Stimulated activated CD4-positive, alpha-beta T cell treated with anti-CD3 and anti-CD28 coated beads, Interleukin-15, amount 100 ng/mL, for 24 hours (primary cell): Measurements from ENCODE around the gene PSMD13.

Experiments used
- DNase-seq: peaks from one replicate; pipeline ENCODE4 v3.0.0-alpha.2; 2020

Gene PSMD13

DNA sequence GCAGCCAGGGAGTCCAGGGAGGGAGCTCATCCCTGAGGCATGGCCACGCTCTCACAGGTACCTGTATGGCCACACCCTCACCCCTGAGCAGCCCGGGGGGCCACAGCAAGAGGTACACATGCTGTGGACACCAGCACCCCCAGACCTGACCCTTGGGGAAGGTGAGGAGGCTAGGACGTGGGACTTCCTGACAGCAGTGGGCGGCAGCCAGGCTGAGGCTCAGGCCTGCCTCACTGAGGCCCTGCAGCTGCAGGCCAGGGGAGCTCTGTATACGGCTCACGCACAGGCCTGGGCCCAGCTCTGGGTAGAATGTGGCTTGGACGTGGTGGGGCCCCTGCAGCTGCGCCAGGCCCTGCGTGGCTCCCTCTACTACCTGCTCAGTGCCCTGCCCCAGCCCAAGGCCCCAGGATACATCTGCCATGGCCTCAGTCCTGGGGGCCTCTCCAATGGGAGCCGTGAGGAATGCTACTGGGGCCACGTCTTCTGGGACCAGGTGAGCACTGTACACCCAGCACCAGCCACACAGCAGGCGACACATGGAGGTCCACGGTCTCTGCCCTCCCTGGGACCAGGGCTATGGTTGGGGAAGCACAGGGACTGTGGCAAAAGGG, 54.0 kb downstream of the PSMD13 start:
- DNase-seq: no peak

DNA sequence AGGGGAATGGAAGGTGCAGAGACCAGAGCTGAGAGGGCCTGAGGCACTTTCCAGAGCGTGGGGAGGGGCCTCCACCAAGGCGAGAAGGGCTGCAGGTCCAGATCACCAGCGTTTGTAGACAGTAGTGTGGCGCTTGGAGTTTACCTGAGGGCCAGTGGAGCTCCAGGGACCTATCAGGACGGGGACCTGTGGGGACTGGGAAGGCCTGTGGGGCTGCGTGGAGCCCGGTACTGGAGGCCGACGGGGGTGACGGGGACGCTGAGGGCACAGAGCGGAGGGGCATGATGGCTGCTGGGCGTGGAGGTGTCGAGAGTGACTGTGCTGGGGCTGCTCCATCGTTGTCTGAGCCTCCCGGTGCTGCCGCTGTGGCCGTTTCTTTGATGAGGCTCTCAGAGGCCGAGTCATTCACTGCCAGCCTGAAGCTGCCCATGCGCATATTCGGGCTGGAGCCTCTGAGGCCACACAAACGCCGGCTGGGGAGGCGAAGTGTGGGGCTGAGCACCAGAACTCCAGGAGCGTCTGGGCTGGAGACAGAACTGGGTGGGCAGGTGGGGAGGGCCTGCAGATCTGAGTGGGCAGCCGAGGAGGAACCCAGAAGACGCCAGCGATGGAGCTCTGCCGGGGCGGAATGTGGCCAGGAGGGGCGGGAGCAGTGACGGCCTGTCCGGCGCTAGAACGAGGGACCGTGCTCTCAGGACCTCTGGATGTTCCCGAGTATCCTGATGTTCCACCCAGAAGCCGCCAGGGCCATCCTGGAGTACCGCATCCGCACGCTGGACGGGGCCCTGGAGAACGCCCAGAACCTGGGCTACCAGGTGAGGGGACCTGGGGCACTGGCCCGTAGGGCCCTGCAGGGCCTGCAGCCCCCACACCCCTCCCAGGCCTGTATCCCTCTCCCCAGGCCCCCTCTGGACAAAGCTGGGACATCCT, 54.8 kb downstream of the PSMD13 start:
- DNase-seq: no peak

DNA sequence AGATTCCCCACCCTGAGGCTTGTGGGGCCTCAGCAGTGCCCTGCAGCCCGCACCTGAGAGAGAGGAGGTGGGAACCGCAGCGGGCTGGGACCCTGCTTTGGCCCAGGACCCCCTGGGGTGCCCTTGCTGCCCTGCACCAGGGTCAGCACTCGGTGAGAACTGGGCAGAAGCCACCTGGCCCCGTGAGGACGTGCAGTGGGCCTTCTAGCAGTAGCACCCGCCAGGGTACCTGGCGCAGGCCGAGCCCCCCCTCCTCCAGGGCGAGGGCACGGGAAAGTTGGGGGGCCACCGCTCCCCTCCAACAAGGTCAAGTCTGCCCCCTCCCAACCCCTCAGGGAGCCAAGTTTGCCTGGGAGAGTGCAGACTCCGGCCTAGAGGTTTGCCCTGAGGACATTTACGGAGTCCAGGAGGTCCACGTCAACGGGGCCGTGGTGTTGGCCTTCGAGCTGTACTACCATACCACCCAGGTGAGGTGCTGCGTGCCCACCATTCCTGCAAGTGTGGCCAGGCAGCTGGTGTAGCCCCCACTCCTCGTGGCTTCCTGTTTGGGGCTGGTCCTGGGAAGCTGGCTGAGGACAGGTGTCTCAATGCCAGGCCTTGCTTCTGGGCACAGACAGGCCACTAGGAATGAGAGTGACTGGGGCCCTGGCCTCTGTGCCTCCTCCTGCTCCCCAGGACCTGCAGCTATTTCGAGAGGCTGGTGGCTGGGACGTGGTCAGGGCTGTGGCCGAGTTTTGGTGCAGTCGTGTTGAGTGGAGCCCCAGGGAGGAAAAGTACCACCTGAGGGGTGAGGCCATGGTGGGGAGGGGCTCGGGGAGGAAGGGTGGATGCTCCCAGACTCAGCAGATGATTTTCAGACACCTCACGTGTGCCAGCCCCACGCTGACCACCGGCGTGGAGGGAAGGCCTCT, 55.7 kb downstream of the PSMD13 start:
- no peak for DNase-seq

DNA sequence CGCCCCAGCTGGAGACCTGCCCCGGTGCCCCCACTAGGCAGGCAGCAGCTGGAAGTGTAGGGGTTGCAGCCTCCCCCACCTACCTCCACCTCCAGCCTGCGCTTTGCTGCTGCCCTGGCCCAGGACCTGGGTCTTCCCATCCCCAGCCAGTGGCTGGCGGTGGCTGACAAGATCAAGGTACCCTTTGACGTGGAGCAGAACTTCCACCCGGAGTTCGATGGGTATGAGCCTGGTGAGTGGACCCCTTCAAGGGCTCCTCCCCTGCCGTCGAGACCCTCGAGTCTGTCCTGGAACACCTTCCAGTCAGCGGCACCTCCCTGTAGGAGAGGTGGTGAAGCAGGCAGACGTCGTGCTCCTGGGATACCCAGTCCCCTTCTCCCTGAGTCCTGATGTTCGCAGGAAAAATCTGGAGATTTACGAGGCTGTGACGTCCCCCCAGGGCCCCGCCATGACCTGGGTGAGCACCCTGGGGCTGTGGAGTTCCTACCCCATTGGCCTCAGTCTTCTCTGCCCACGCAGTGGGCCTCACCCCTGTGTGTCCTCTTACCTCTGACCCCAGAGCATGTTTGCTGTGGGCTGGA, 56.6 kb downstream of the PSMD13 start:
- DNase-seq: no peak

DNA sequence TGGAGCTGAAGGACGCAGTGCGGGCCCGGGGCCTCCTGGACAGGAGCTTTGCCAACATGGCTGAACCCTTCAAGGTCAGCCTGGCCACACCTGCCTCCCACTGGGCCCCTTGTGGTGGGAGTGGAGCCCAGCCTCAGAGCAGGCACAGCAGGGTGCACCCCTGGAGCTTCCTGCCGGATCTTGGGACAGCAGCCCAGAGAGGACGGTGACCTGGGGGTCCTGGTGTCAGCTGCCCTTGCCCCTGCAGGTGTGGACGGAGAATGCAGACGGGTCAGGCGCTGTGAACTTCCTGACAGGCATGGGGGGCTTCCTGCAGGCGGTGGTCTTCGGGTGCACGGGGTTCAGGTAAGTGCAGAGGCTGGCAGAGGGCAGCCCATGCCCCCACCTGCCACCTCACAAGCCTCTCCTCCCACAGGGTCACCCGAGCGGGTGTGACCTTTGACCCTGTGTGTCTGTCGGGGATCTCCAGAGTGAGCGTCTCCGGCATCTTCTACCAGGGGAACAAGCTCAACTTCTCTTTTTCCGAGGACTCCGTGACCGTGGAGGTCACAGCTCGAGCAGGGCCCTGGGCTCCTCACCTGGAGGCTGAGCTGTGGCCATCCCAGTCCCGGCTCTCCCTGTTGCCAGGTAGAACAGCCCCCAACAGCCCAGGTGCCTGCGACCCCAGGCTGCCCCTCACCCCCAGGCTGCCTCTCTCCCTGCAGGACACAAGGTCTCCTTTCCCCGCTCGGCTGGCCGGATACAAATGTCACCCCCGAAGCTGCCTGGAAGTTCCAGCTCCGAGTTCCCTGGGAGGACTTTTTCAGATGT, 57.3 kb downstream of the PSMD13 start:
- DNase-seq: no peak

DNA sequence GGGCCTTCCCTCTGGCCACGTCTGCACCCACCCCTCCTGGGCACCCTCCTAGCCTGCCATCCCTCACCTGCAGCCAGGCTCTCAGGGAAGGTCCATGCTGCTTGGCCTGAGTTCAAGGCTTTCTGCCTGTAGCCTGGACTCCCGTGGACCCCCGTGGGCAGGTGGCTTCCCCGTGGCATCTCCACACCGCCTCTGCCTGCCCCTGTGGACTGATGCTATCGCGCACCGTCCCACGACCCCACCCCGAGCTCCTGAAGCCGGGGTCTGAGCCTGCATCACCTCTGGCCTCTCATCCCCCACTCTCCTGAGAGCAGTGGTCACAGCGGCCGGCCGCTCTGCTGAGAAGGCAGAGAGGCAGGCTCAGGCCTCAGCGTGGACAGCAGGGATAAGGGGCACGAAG, 58.0 kb downstream of the PSMD13 start:
- no peak for DNase-seq

DNA sequence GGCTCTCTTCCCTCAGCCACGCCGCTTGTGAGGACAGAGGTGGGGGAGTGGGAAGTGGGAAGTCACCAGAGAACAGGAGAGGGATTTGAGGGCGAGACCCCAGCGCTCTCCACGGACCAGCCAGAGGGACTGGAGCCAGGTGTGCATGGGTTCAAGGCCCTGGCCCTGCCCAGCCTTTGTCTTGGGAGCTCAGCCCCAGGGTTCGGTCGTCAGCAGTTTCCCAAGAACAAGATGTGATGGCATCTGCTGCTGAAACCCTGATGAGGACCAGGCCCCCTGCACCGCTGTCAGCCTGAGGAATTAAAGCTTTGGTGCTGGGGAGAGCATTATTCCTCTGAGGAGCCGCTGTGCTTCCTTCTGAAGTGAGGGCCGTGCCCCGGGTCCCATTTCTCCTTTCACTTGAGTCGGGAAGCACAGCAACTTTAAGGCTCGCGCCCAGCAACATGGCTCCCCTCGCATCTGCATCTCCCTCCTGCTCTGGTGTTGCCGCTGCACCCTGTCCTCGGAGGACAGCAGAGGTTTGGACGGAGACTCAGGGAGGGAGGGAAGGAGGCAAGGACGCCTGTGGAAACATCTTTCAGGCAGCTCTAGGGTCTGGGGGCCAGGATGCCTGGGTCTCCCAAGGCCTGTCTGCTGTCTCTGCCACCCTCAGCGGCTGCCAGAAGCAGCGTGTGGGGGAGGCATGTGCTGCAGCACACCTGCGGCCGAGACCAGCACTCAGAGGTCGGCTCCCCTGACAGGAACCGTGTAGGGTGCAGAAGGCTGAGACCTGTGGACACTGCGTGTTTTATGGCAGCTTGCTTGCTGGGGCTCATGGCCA, 58.8 kb downstream of the PSMD13 start:
- DNase-seq: no peak

DNA sequence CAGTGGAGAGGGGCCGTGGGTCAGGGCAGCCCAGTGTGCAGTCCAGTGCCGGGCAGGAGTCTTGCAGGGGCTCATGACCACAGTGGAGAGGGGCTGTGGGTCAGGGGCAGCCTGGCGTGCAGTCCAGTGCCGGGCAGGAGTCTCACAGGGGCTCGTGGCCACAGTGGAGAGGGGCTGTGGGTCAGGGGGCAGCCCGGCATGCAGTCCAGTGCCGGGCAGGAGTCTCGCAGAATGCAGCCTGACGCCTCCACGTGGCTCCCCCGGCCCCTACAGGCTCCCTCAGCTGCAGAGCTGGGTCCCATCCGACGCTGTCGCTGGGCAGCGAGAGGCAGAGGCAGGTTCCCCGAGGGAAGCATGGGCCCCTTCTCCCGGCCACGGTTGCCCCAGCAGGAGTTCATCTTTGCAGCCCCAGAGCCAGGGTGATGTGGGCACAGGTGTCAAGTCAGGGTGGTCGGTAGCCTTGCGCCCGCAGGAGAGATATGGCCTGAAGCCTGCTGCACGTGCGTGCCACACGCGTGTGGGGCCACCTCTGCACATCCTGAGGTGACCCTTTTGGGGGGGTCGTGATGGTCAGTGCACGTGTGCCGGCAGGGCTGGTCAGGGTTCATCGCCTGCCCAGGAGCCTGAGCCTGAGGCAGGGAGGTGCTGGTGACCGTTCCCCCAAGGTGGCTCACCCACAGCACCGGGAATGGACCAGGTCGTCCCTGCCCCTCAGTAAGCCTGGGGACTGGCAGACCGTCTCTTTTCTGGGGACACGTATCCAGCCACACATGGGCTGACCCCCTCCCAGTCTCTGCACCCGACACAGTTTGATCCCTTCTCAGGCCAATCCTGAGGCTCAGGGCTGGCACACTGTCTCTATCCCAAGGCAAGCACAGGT, 59.6 kb downstream of the PSMD13 start:
- DNase-seq: no peak

DNA sequence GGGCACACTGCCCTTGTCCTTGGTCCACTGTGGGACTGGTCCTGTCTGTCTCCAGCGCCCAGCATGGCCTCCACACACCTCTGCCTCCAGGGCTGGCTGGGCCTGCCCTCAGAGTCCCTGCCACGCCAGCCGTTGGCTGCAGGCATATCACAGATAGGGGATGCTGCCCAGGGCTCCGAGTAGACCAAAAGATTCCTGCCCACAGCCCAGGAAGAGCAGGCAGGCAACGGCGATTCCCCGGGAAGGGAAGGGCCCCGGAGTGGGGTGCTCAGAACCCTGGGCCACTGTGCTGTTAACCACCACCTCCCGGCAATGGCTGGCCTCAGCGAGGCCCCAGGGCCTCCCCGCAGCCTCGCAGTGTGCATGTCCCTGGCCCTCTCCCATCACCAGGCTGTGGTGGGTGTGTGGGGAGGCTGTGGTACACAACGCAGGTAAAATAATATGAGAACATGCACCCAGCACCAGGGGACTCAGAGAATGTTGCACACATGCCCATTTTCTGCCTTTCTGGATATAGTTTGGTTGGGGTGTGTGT, 60.3 kb downstream of the PSMD13 start:
- DNase-seq: no peak

DNA sequence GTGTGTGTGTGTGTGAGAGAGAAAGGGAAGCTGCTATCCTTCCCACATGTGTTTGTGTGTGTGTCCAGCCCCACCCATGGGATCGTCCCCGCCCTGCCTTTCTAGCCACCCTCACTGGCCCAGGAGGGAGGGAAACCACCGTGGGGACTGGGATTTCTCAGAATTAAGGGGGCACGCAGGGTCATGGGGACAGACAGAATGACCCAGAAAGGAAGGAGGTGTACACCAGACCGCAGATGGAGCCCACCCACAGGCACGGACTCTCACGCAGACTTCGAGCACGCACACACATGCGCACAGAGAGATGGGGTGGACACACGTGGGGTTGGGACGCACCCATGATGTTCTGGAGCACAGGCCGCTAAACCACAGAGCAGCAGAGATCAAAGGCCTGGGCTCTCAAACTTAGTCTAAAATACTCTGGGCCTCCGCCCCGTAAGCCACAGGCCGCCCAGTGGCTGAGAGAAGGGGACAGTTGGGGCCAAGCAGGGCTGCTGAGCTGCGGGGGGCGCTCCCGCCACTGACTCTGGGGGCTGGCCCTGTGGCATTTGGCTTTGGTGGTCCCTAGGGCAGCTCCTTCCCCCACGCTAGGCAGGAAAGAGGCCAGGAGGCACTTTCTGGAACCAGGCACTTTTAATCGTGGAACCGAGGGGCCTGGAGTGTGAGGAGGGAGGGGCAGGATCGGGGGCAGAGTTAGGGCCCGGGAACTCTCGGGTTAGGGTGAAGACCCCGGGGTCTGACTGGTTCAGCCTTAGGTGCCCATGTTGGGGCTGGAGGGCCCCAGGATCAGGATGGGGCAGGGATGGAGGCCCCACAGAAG, 61.0 kb downstream of the PSMD13 start:
- DNase-seq: peak; percentile 51

DNA sequence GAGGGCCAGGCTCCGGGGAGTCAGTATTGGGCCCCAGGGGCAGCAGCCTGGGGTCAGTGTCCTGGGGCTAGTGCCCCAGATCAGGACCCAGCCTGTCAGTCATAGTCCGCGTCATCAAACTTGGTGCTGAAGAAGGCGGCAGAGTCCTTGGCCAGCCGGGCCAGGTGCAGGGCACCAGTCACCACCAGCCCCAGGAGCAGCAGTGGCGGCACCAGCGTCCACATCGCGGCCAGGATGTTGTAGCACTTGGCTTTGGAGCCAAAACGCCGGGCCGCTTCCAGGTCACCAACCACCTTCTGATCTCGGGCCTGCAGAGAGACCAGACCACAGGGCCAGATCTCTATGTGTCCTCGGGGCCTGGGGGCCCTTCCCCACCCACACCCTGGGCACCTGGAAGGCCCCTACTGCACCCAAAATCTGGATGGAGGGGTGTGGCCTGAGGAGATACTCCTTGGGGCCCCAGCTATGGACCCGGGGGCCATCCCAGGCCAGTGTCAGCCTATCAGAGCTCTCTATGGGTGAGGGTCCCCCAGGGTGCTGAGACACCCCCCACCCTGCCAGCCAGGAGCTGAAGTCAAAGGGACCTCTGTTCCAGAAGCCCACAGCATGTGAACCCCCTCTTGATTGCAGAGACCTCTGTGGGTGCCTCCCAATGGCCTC, 61.8 kb downstream of the PSMD13 start:
- DNase-seq: no peak

DNA sequence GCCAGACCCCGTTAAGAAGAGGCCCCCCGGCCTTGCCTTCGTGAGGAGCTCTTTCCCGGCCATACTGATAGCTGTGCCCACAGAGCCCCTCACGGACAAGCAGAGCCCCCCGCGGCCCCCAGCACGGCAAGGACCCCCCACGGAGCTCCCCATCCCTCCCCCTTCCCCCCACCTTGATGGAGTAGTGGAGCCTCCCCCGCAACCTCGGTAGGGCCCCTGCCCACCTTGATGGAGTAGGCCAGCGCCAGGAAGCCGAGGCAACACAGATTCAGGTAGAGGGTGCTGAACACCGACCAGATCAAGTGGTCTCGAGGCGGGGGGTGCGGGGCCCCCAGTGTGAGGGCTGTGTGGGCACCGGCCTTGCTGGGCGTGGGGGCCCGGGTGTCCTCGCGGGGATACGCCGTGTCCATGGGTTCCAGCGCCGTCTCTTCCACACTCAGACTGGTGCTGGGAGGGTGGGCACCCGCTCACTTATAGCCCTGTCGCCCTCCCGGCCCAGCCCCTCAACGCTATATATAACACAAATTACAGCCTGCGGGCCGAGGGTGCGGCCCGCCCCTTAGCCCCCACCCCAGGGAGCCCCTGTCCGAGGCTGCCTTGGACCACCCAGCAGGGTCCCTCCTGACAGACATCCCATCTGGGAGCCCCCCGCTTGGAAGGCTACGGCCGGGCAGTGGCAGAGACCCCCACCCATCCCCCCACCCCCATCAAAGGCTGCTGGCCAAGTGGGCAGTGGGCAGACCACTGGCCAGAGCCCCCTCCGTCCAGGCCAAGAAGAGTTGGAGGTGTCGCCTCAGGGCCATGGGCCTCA, 62.5 kb downstream of the PSMD13 start, which contains the start of gene IFITM5:
Gene IFITM5 (minus strand): TSS at position 446 of the 811 bp plus-strand sequence. CDS start 36 bp downstream, at position 410.
- DNase-seq: no peak

DNA sequence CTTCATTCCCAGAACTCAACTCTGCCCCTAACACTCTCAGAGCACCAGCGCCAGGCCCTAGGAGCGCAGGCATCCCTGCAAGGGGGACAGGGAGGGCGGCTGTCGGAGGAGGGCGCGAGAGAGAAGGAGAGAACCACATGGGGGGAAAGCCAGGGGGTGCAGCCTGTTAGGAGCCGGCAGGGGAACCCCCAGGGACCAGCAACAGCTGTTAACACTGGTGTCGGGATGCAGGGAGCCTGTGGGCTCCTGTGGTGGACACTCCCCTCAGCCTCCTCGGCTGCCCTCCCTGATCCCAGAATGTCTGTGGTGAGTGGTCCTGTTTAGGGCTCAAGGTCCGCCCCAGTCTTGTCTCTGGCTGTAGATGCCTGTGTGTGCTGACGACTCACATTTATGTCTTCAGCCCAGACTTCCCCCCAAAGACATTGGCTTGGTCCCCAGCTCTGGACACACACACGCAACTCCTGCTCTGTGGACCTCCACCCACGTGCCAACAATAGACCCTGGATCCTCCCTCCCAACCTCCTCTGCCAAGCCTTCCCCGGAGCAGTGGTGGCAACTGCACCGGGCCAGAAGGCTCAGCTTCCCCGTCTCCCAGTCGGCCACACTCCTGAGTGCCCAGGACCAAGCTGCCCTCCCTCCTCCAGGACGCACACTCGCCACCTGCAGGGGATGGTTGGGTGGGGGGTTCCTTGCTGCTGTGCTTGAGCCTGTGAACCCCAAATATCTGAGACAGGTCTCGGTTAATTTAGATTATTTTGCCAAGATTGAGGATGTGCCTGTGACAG, 63.4 kb downstream of the PSMD13 start:
- DNase-seq: no peak
